ENCODE results near the gene KDM4B.
A peak's percentile ranks its signal among the peaks of the same experiment; 100 is the strongest.

KDM4B gene

GRCh38 chr19:5121266-5122120 is 152.6 kb downstream of the KDM4B start:
- no peak for DNase-seq (ENCODE audit: low read depth in 2 of 2)

GRCh38 chr19:5122121-5122400 is 153.1 kb downstream of the KDM4B start:
- no peak for DNase-seq (ENCODE audit: low read depth in 2 of 2)

GRCh38 chr19:5122671-5123409 is 153.9 kb downstream of the KDM4B start:
- no peak for DNase-seq (ENCODE audit: low read depth in 2 of 2)

- DNase-seq (ENCODE audit: low read depth in 2 of 2): no peak
Measured at GRCh38 chr19:5123646-5124045, 154.7 kb downstream of the KDM4B start.

GRCh38 chr19:5124111-5124855 is 155.4 kb downstream of the KDM4B start:
- DNase-seq (ENCODE audit: low read depth in 2 of 2): no peak

- no peak for DNase-seq (ENCODE audit: low read depth in 2 of 2)
Measured at GRCh38 chr19:5125376-5125775, 156.5 kb downstream of the KDM4B start.

- no peak for DNase-seq (ENCODE audit: low read depth in 2 of 2)
Measured at GRCh38 chr19:5125797-5126497, 157.0 kb downstream of the KDM4B start.

- DNase-seq (ENCODE audit: low read depth in 2 of 2): no peak
Measured at GRCh38 chr19:5126498-5127223, 157.7 kb downstream of the KDM4B start.

- DNase-seq (ENCODE audit: low read depth in 2 of 2): no peak
Measured at GRCh38 chr19:5127717-5128116, 158.8 kb downstream of the KDM4B start.

- peak in 1 of 2 experiments; percentile 10 for DNase-seq (ENCODE audit: low read depth in 2 of 2)
Measured at GRCh38 chr19:5128251-5128935, 159.5 kb downstream of the KDM4B start.

- no peak for DNase-seq (ENCODE audit: low read depth in 2 of 2)
Measured at GRCh38 chr19:5128936-5129389, 160.1 kb downstream of the KDM4B start.

GRCh38 chr19:5129691-5130090 is 160.8 kb downstream of the KDM4B start:
- DNase-seq (ENCODE audit: low read depth in 2 of 2): no peak

- no peak for DNase-seq (ENCODE audit: low read depth in 2 of 2)
Measured at GRCh38 chr19:5130371-5131030, 161.6 kb downstream of the KDM4B start.

GRCh38 chr19:5131031-5131505 is 162.2 kb downstream of the KDM4B start:
- no peak for DNase-seq (ENCODE audit: low read depth in 2 of 2)

GRCh38 chr19:5131506-5132205 is 162.7 kb downstream of the KDM4B start:
- no peak for DNase-seq (ENCODE audit: low read depth in 2 of 2)

- no peak for DNase-seq (ENCODE audit: low read depth in 2 of 2)
Measured at GRCh38 chr19:5132206-5132560, 163.3 kb downstream of the KDM4B start.

- DNase-seq (ENCODE audit: low read depth in 2 of 2): no peak
Measured at GRCh38 chr19:5132698-5133651, 164.1 kb downstream of the KDM4B start.

GRCh38 chr19:5133986-5134595 is 165.2 kb downstream of the KDM4B start:
- DNase-seq (ENCODE audit: low read depth in 2 of 2): no peak

Measured in fibroblast of skin of left quadriceps (primary cell).